AG09309 (cell line): ENCODE measurements around the gene AXIN2.

Experiments used
- DNase-seq: peaks from one replicate; pipeline ENCODE4 v3.0.0-alpha.2; 2010; ENCODE audit warnings: low read depth
- H3K4me3 ChIP-seq: 2 replicates; pipeline ENCODE4 v1.5.1; 2011; ENCODE audit warnings: mild to moderate bottlenecking, low read depth, low read length, moderate library complexity; ENCODE audit not compliant: control insufficient read depth
- TF ChIP-seq, protein P1 (sequence below): IDR thresholded peaks from 2 replicates; pipeline ENCODE4 v1.5.1; 2011; ENCODE audit warnings: mild to moderate bottlenecking, low read depth, low read length, inconsistent platforms; ENCODE audit not compliant: insufficient read depth, control insufficient read depth; ENCODE audit errors: missing control alignments

Gene AXIN2

DNA sequence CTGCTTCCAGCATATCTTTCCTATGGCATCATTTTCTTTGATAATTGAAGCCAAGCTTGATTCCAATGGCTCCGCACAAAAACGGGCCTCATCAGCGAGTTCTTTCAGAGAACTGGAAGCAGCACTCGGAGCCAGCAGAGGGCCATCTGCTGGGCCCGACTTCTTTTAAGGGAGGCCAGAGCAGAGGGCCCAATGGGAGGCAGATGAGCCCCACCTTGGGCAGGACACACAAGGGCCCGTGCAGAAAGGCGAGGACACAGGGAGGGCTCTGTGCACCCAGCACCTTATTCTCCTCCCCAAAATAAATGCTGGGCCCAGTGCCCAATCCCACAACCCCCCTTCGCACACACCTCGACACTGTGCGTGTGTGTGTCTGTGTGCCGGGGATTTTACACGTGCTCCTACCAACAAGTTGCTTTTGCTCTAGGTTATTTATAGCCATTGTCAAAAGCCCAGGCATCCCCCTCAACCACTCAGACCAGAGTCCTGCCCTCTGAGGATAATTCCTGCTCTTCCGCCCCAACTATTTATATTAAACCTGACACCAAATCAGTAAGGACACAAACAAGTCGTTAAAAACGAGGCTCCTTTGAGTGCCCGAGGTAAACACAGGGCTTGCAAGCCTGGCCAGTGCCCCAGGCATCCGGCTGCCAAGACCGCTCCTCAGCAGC, 6.8 kb downstream of the AXIN2 start:
- TF ChIP-seq, protein P1, sequence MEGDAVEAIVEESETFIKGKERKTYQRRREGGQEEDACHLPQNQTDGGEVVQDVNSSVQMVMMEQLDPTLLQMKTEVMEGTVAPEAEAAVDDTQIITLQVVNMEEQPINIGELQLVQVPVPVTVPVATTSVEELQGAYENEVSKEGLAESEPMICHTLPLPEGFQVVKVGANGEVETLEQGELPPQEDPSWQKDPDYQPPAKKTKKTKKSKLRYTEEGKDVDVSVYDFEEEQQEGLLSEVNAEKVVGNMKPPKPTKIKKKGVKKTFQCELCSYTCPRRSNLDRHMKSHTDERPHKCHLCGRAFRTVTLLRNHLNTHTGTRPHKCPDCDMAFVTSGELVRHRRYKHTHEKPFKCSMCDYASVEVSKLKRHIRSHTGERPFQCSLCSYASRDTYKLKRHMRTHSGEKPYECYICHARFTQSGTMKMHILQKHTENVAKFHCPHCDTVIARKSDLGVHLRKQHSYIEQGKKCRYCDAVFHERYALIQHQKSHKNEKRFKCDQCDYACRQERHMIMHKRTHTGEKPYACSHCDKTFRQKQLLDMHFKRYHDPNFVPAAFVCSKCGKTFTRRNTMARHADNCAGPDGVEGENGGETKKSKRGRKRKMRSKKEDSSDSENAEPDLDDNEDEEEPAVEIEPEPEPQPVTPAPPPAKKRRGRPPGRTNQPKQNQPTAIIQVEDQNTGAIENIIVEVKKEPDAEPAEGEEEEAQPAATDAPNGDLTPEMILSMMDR, result peak; percentile 39
- DNase-seq, result no peak
- no peak overlapping the region for H3K4me3 ChIP-seq

DNA sequence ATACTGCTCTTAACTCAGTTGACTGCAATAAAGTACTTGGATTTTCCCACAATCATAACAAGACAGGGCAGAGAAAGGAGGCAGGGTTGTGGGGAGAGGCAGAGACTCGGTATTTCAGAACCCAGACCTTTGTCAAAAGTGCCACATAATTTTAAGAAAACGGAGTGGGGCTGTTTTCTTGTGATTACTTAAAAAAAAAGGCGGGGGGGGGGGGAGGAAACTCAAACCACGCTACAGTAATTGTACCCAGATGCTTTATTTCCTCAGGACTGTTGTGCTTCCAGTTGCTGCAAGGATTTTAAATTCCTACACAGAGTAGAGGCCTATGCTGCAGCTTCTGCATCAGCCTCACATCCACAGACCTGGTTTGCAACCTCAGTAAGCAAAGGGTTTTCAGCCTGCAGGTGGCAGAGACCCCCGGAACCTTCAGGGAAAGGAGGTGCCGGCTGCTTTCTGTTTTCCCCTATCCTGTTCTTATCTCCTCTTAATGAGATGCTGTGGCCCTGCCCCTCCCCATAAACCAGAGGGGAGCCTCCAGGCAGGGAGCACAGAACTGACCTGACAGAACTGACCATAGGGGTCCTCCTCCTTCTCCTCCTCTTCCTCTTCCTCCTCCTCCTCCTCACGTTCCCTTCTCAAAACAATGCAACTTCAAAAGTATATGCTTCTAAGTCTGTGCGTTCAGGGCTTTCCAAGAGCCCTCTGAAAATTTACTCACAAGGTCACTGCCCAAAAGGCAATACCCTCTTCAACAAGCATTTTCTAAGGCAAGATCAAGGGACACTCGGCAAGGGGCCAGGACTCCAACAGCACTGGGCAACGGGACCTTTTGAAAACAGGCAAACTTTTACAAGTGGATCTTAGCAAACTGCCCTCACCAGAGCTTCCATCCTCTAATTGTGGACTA, 7.5 kb downstream of the AXIN2 start:
- DNase-seq, result no peak
- H3K4me3 ChIP-seq, result no peak overlapping the region
- TF ChIP-seq, protein P1, result no peak

DNA sequence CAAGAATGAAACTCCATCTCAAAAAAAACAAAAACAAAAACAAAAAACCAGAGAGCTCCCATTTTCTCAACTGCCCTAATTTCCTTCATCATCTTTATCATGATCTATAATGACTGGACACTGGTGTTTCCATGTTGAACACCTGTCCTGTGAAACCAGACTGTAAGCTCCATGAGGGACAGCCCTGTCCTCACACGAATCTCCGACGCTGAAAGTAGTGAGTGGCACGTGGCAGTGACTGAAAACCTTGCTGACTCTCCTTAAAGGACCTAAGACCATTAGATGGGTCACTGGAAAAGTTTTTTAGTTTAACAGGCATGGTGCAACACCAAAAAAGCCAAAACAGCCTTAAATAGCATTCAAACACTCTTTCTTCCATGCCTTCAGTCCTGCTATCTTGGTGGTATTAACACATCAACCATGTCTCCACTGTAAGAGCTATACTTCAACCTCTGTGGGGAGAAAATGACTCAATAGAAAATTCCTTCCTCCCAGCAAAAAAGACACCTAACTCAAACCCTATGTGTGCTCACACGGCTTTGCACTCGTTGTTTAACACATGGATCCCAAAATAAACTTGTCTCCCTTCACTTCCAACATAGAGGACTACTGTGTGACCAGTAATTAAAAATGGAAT, 8.3 kb downstream of the AXIN2 start:
- TF ChIP-seq, protein P1, result no peak
- peak; percentile 93 for DNase-seq
- no peak overlapping the region for H3K4me3 ChIP-seq

DNA sequence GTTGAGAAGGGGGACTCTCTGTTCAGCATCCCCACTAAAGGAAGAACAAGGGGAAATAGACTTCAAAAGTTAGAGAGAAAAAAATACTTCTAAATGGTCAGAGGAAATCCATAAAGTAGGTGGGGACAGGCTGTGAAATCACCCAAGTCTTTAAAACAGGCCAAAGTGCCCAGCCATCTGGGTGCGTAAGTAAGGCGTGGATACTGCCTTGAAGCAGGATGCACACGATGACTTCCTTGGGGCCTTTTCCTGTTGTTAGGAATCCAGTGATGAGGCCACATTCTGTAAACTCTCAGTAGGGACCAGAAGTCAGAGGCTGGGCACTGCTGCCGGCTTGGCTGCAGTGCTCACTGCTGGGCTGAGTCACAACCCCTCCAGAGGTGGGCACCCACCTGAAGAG, 9.2 kb downstream of the AXIN2 start:
- TF ChIP-seq, protein P1, result no peak
- H3K4me3 ChIP-seq, result no peak overlapping the region
- DNase-seq, result no peak

DNA sequence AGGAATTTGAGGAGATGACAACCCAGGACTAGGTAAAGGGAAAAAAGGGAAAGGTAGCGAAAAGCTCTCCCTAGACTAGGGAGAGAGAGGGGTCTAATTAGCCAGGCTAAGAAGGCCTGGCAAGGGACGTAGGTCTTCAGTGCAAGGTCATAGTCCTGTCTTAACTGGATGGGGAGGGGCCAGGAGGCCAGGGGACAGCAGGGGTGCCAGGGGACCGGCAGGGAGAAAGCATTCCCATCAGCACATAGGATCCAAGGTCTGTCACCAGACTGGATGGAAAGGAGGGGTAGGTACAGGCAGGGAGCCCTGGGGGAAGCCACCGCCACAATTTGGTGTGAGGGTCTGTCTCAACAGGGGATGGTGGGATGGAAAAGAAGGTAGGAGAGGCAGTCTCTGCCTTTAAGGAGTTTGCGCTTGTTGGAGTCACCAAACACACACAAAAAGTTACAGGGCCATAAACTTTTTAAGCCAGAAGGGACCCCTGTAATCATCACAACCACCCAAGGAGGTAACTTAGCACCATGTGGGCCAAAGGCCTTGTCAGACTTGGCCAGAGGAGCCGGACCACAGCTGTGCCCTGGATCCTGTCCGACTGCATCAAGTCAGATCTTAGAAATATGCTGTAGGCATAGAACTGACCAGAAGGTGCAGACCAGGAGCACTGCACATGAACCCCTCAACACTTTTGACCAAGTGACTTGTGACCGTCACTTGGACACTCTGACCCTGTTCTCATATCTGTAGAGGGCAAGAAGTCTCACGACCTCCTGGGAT, 10.0 kb downstream of the AXIN2 start:
- TF ChIP-seq, protein P1, result no peak
- no peak overlapping the region for H3K4me3 ChIP-seq
- DNase-seq, result no peak

DNA sequence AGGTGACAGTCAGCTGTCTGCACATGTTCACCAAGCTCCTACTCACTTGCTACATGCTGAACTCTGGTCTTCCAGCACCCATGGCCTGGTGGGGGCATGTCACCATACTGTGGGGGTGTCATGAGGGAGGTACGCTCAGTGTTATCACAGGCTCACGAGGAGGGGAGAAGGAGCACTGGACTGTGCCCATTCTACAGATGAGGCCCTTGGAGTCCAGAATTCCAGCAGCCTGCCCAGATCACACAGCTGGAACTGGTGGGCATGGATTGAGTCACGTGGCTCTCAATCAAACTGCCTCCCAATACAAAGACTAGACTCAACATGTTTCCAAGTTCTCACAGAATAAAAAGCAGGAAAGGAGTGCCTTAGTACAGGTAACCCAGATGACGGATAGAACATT, 10.7 kb downstream of the AXIN2 start:
- DNase-seq, result no peak
- no peak overlapping the region for H3K4me3 ChIP-seq
- TF ChIP-seq, protein P1, result no peak
